ENCODE data around the gene LY6G6D.

- TF ChIP-seq CTCF (IDR thresholded peaks at IDR 0.05; ENCODE audit: low read depth, low read length, poor library complexity, severe bottlenecking) (no peak), EZH2phosphoT487 (IDR thresholded peaks at IDR 0.05; ENCODE audit: borderline replicate concordance, low read length) (no peak)
Observed at GRCh38 chr6:31711233-31711632, 3.9 kb upstream of the LY6G6D start.
